ENCODE results near the gene STK17A.
A peak's percentile ranks its signal among the peaks of the same experiment; 100 is the strongest.

The STK17A gene

GRCh38 chr7:43612599-43613589, 30.0 kb downstream of the STK17A start:
- no peak overlapping the region for H3K4me3 ChIP-seq (ENCODE audit: severe bottlenecking)
- H3K36me3 ChIP-seq (ENCODE audit: low read depth), result peaks cover 99% of the 10 kb centered on the region
- H3K27me3 ChIP-seq (ENCODE audit: insufficient read depth, poor library complexity, severe bottlenecking), result no peaks in the 10 kb centered on the region
- no peak overlapping the region for H3K27ac ChIP-seq (ENCODE audit: poor library complexity, severe bottlenecking)
- no peaks in the 10 kb centered on the region for H3K9me3 ChIP-seq (ENCODE audit: severe bottlenecking)
- DNase-seq (ENCODE audit: low spot score) (no peak), ATAC-seq (ENCODE audit: low read depth) (no peak)
- peaks cover 7% of the 10 kb centered on the region for H3K4me1 ChIP-seq (ENCODE audit: insufficient read depth, poor library complexity, severe bottlenecking)
- TF ChIP-seq CTCF (IDR thresholded peaks at IDR 0.05; ENCODE audit: poor library complexity, severe bottlenecking), result no peak

GRCh38 chr7:43615558-43616145, 32.7 kb downstream of the STK17A start:
- no peak for ATAC-seq (ENCODE audit: low read depth)
- H3K36me3 ChIP-seq (ENCODE audit: low read depth), result peaks cover 100% of the 10 kb centered on the region
- peaks cover 14% of the 10 kb centered on the region for H3K4me1 ChIP-seq (ENCODE audit: insufficient read depth, poor library complexity, severe bottlenecking)
- no peaks in the 10 kb centered on the region for H3K9me3 ChIP-seq (ENCODE audit: severe bottlenecking)
- no peak overlapping the region for H3K4me3 ChIP-seq (ENCODE audit: severe bottlenecking)
- no peak for DNase-seq (ENCODE audit: low spot score)
- H3K27ac ChIP-seq (ENCODE audit: poor library complexity, severe bottlenecking), result no peak overlapping the region
- no peak for TF ChIP-seq CTCF (IDR thresholded peaks at IDR 0.05; ENCODE audit: poor library complexity, severe bottlenecking)
- H3K27me3 ChIP-seq (ENCODE audit: insufficient read depth, poor library complexity, severe bottlenecking), result no peaks in the 10 kb centered on the region

DNA sequence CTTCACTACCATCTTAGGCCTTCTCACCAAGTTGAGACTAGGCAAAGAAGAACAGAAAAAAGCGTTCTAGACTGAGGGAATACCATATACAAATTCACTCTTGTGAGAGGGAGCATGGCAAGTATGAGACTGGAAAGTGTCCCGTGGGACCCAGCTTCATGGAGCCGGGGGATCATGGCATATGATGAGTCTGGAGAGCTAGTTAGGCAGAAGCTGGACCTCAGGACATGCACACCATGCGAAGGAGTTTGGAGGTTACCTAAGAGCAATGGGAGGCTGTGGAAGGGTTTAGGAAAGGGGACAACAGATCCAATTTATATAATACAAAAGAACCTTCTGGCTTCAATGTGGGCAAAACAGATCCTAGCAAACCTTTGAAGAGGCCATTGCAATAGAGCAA, 34.1 kb downstream of the STK17A start:
- no peak for DNase-seq (ENCODE audit: low spot score)
- H3K27ac ChIP-seq (ENCODE audit: poor library complexity, severe bottlenecking), result peak overlapping the region; percentile 38
- no peaks in the 10 kb centered on the region for H3K9me3 ChIP-seq (ENCODE audit: severe bottlenecking)
- peaks cover 14% of the 10 kb centered on the region for H3K4me1 ChIP-seq (ENCODE audit: insufficient read depth, poor library complexity, severe bottlenecking)
- ATAC-seq (ENCODE audit: low read depth), result no peak
- H3K4me3 ChIP-seq (ENCODE audit: severe bottlenecking), result no peak overlapping the region
- H3K36me3 ChIP-seq (ENCODE audit: low read depth), result peaks cover 100% of the 10 kb centered on the region
- no peak for TF ChIP-seq CTCF (IDR thresholded peaks at IDR 0.05; ENCODE audit: poor library complexity, severe bottlenecking)
- H3K27me3 ChIP-seq (ENCODE audit: insufficient read depth, poor library complexity, severe bottlenecking), result no peaks in the 10 kb centered on the region

GRCh38 chr7:43618073-43618472, 35.2 kb downstream of the STK17A start:
- Histone ChIP-seq H3K27ac (ENCODE audit: poor library complexity, severe bottlenecking) (peak overlapping the region; percentile 38), H3K9me3 (ENCODE audit: severe bottlenecking) (no peaks in the 10 kb centered on the region), H3K4me1 (ENCODE audit: insufficient read depth, poor library complexity, severe bottlenecking) (peaks cover 14% of the 10 kb centered on the region), H3K36me3 (ENCODE audit: low read depth) (peaks cover 100% of the 10 kb centered on the region), H3K4me3 (ENCODE audit: severe bottlenecking) (no peak overlapping the region), H3K27me3 (ENCODE audit: insufficient read depth, poor library complexity, severe bottlenecking) (no peaks in the 10 kb centered on the region)
- ATAC-seq (ENCODE audit: low read depth), result peak; percentile 25; the same call in 2 of the 3 replicates
- no peak for TF ChIP-seq CTCF (IDR thresholded peaks at IDR 0.05; ENCODE audit: poor library complexity, severe bottlenecking)
- DNase-seq (ENCODE audit: low spot score), result no peak

Measured in RWPE2 (cell line).